ENCODE results near the gene LRRC8E. TPM values are rescaled to one million over a fixed set of nuclear protein-coding genes. Genes with fewer than 3 reads are reported as not detected.

The LRRC8E gene
- total RNA-seq, 1 experiment from 2014 or later, result 18.1 TPM

DNA sequence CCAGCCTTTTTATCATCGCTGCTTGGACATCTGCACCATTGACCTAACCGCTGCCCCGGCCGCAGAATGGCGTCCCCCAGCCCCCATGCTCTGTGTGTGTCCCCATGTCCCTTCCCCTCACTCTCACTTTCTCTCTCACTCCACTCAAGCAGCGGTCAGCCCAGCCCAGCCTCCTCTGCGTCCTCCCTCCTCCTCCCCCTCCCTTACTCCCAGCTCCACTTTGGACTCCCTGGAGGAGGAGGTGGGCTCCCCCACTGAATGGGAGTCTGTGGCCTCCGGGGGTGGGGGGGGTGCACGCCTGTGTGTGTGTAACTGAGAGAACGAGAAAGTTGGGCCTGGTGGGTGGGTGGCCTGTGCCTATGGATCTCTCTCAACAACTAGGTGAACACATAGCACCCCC, 17.5 kb downstream of the LRRC8E start (continued):
- TF ChIP-seq YY1 (IDR thresholded peaks at IDR 0.05; ENCODE audit: extremely low read depth, insufficient replicate concordance, low read depth, low read length) (no peak), EZH2phosphoT487 (IDR thresholded peaks at IDR 0.05; ENCODE audit: borderline replicate concordance) (no peak), EGR1 (IDR thresholded peaks at IDR 0.05; ENCODE audit: low read depth) (no peak), FOSL1 (IDR thresholded peaks at IDR 0.05; ENCODE audit: low read depth) (no peak)

DNA sequence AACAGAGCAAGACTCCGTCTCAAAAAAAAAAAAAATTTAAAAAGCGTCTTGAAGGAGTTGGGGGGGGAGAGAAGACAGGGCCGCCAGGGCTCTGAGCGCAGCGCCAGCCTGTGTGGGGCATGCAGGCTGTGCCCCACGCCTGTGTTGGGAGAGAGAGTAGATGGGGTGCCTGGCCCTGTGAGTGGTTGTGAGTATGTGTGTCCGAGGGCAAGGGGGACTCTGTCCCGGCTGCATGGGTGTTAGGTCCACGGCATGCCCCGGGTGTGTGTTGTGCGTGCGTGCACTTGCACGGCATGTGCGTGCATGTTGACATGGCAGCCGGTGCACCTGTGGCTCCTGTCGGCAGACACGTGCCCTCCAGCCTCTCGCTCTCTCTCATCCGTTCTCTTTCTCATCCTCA, 18.8 kb downstream of the LRRC8E start:
- DNase-seq (ENCODE audit: low read depth, low spot score), result no peak
- RAD21 ChIA-PET (ENCODE audit: low non-redundant PET in 1 of 2, low total read pairs in 2 of 2, uncharacterized antibody in 2 of 2, unreplicated experiment in 2 of 2), result no interaction called here
- BruUV-seq (replicated peaks), result no TSS peak
- no peak overlapping the region for H3K4me2 ChIP-seq (ENCODE audit: low read length)
- no peak overlapping the region for H3K4me3 ChIP-seq (replicated peaks in 1 of 2; ENCODE audit: low read depth in 1 of 2, low read length in 2 of 2)
- POLR2A ChIA-PET, result no interaction called here
- no peak for ATAC-seq
- H3K27me3 ChIP-seq (ENCODE audit: insufficient read depth, low read length), result no peaks in the 10 kb centered on the region
- H3K9me2 ChIP-seq (ENCODE audit: insufficient read depth), result no peaks in the 10 kb centered on the region
- H3K9ac ChIP-seq (ENCODE audit: low read length), result no peak overlapping the region
- intact Hi-C loops (cut with micrococcal nuclease), result no loop called here
- H3K9me3 ChIP-seq (ENCODE audit: control insufficient read depth in 1 of 2, insufficient read depth in 1 of 2, low read depth in 1 of 2, low read length in 2 of 2), result no peaks in the 10 kb centered on the region
- H3K27ac ChIP-seq (ENCODE audit: low read depth, low read length), result no peak overlapping the region; the same call in 1 of the 2 replicates
- CTCF ChIA-PET, result no interaction called here
- no peak for TF ChIP-seq SP1 (IDR thresholded peaks at IDR 0.05; ENCODE audit: low read depth)
- TF ChIP-seq, protein P1, sequence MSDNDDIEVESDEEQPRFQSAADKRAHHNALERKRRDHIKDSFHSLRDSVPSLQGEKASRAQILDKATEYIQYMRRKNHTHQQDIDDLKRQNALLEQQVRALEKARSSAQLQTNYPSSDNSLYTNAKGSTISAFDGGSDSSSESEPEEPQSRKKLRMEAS (IDR thresholded peaks at IDR 0.05), result no peak
- TF ChIP-seq SRF (IDR thresholded peaks at IDR 0.05; ENCODE audit: low read depth), result no peak
- peaks cover 64% of the 10 kb centered on the region for H3K79me2 ChIP-seq (ENCODE audit: insufficient read depth, low read length)
- peaks cover 4 to 5% of the 10 kb centered on the region in 2 experiments; a peak in 3 of 4 replicates for H3K36me3 ChIP-seq (ENCODE audit: control insufficient read depth in 1 of 2, insufficient read depth in 2 of 2, low read length in 2 of 2)
- no peak overlapping the region for H2AFZ ChIP-seq (ENCODE audit: low read depth, low read length, poor library complexity, severe bottlenecking)
- no peaks in the 10 kb centered on the region for H4K20me1 ChIP-seq (ENCODE audit: insufficient read depth)
- peaks cover 3 to 25% of the 10 kb centered on the region in 2 experiments; a peak in 2 of 4 replicates for H3K4me1 ChIP-seq (ENCODE audit: control insufficient read depth in 1 of 2, insufficient read depth in 2 of 2, low read length in 2 of 2)

DNA sequence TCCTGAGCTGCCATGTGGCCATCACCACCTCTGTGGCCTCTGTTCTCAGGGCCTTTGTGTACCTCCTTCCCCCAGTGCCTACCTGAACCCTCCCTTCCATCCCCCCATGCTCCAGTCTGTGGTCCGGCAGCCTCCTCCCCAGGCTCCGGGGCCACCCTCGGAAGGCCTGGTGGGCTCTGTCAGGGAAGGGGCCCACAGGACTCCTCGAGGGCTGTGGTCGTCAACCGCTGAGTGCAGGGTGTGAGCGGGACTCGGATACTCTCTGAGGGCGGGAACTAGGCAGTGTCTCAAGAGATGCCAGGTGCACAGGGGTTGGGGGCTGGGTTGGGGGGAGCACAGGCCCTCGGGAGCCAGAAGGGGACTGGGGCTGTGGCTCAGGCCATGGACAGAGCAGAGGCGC, 19.2 kb downstream of the LRRC8E start:
- no peak overlapping the region for H3K4me3 ChIP-seq (replicated peaks in 1 of 2; ENCODE audit: low read depth in 1 of 2, low read length in 2 of 2)
- no peak overlapping the region for H2AFZ ChIP-seq (ENCODE audit: low read depth, low read length, poor library complexity, severe bottlenecking)
- DNase-seq (ENCODE audit: low read depth, low spot score), result no peak
- H4K20me1 ChIP-seq (ENCODE audit: insufficient read depth), result no peaks in the 10 kb centered on the region
- H3K4me2 ChIP-seq (ENCODE audit: low read length), result no peak overlapping the region
- no peaks in the 10 kb centered on the region for H3K9me3 ChIP-seq (ENCODE audit: control insufficient read depth in 1 of 2, insufficient read depth in 1 of 2, low read depth in 1 of 2, low read length in 2 of 2)
- no peak overlapping the region for H3K27ac ChIP-seq (ENCODE audit: low read depth, low read length)
- intact Hi-C loops (cut with micrococcal nuclease), result no loop called here
- peaks cover 5 to 6% of the 10 kb centered on the region in 2 experiments; a peak in 3 of 4 replicates for H3K36me3 ChIP-seq (ENCODE audit: control insufficient read depth in 1 of 2, insufficient read depth in 2 of 2, low read length in 2 of 2)
- H3K79me2 ChIP-seq (ENCODE audit: insufficient read depth, low read length), result peaks cover 62% of the 10 kb centered on the region
- POLR2A ChIA-PET, result no interaction called here
- RAD21 ChIA-PET (ENCODE audit: low non-redundant PET in 1 of 2, low total read pairs in 2 of 2, uncharacterized antibody in 2 of 2, unreplicated experiment in 2 of 2), result no interaction called here
- H3K4me1 ChIP-seq (ENCODE audit: control insufficient read depth in 1 of 2, insufficient read depth in 2 of 2, low read length in 2 of 2), result peaks cover 3 to 22% of the 10 kb centered on the region in 2 experiments; a peak in 2 of 4 replicates
- CTCF ChIA-PET, result no interaction called here
- ATAC-seq, result no peak
- H3K9me2 ChIP-seq (ENCODE audit: insufficient read depth), result no peaks in the 10 kb centered on the region
- H3K9ac ChIP-seq (ENCODE audit: low read length), result no peak overlapping the region
- BruUV-seq (replicated peaks), result no TSS peak
- H3K27me3 ChIP-seq (ENCODE audit: insufficient read depth, low read length), result no peaks in the 10 kb centered on the region
- TF ChIP-seq CBX3 (IDR thresholded peaks at IDR 0.05; ENCODE audit: low read depth), result no peak
- no peak for TF ChIP-seq JUND (IDR thresholded peaks at IDR 0.05)
- TF ChIP-seq, protein P2, sequence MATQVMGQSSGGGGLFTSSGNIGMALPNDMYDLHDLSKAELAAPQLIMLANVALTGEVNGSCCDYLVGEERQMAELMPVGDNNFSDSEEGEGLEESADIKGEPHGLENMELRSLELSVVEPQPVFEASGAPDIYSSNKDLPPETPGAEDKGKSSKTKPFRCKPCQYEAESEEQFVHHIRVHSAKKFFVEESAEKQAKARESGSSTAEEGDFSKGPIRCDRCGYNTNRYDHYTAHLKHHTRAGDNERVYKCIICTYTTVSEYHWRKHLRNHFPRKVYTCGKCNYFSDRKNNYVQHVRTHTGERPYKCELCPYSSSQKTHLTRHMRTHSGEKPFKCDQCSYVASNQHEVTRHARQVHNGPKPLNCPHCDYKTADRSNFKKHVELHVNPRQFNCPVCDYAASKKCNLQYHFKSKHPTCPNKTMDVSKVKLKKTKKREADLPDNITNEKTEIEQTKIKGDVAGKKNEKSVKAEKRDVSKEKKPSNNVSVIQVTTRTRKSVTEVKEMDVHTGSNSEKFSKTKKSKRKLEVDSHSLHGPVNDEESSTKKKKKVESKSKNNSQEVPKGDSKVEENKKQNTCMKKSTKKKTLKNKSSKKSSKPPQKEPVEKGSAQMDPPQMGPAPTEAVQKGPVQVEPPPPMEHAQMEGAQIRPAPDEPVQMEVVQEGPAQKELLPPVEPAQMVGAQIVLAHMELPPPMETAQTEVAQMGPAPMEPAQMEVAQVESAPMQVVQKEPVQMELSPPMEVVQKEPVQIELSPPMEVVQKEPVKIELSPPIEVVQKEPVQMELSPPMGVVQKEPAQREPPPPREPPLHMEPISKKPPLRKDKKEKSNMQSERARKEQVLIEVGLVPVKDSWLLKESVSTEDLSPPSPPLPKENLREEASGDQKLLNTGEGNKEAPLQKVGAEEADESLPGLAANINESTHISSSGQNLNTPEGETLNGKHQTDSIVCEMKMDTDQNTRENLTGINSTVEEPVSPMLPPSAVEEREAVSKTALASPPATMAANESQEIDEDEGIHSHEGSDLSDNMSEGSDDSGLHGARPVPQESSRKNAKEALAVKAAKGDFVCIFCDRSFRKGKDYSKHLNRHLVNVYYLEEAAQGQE (IDR thresholded peaks at IDR 0.05; ENCODE audit: low read depth), result no peak
- TF ChIP-seq, protein P3, sequence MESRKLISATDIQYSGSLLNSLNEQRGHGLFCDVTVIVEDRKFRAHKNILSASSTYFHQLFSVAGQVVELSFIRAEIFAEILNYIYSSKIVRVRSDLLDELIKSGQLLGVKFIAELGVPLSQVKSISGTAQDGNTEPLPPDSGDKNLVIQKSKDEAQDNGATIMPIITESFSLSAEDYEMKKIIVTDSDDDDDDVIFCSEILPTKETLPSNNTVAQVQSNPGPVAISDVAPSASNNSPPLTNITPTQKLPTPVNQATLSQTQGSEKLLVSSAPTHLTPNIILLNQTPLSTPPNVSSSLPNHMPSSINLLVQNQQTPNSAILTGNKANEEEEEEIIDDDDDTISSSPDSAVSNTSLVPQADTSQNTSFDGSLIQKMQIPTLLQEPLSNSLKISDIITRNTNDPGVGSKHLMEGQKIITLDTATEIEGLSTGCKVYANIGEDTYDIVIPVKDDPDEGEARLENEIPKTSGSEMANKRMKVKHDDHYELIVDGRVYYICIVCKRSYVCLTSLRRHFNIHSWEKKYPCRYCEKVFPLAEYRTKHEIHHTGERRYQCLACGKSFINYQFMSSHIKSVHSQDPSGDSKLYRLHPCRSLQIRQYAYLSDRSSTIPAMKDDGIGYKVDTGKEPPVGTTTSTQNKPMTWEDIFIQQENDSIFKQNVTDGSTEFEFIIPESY (IDR thresholded peaks at IDR 0.05; ENCODE audit: extremely low read depth, insufficient replicate concordance, low read length), result no peak
- no peak for TF ChIP-seq ELF1 (IDR thresholded peaks at IDR 0.05; ENCODE audit: borderline replicate concordance, low read depth)
- no peak for TF ChIP-seq EGR1 (IDR thresholded peaks at IDR 0.05; ENCODE audit: low read depth)
- no peak for TF ChIP-seq POLR2A (IDR thresholded peaks at IDR 0.05; ENCODE audit: borderline replicate concordance, extremely low read depth, insufficient read depth, insufficient read length)
- TF ChIP-seq SRF (IDR thresholded peaks at IDR 0.05; ENCODE audit: low read depth), result no peak
- TF ChIP-seq SIN3A (IDR thresholded peaks at IDR 0.05; ENCODE audit: low read depth), result no peak
- no peak for TF ChIP-seq ZFX (IDR thresholded peaks at IDR 0.05)

Data from HCT116 (cell line).